HEK293T (cell line): ENCODE measurements around the gene SAMD11.

Source experiments
- ARNT ChIP-seq: fragments of 450-650 bp; IDR thresholded peaks from 2 replicates; pipeline ENCODE4 v1.6.1; 2017; ENCODE audit warnings: mild to moderate bottlenecking
- BHLHE40 ChIP-seq: fragments of 450-650 bp; IDR thresholded peaks from 2 replicates; pipeline ENCODE4 v1.6.1; 2016; ENCODE audit warnings: mild to moderate bottlenecking, moderate library complexity, borderline replicate concordance
- FOXA1 ChIP-seq: fragments of 450-650 bp; IDR thresholded peaks from 2 replicates; pipeline ENCODE4 v1.6.1; 2016; ENCODE audit warnings: mild to moderate bottlenecking
- FOXM1 ChIP-seq: fragments of 450-650 bp; IDR thresholded peaks from 2 replicates; pipeline ENCODE4 v1.6.1; 2017; ENCODE audit warnings: mild to moderate bottlenecking, borderline replicate concordance
- LEF1 ChIP-seq: fragments of 450-650 bp; IDR thresholded peaks from 2 replicates; pipeline ENCODE4 v1.6.1; 2017; ENCODE audit warnings: mild to moderate bottlenecking, borderline replicate concordance
- SUZ12 ChIP-seq: fragments of 450-650 bp; IDR thresholded peaks from 2 replicates; pipeline ENCODE4 v1.6.1; 2016; ENCODE audit warnings: mild to moderate bottlenecking
- ZNF384 ChIP-seq: fragments of 450-650 bp; IDR thresholded peaks from 2 replicates; pipeline ENCODE4 v1.6.1; 2016

DNA sequence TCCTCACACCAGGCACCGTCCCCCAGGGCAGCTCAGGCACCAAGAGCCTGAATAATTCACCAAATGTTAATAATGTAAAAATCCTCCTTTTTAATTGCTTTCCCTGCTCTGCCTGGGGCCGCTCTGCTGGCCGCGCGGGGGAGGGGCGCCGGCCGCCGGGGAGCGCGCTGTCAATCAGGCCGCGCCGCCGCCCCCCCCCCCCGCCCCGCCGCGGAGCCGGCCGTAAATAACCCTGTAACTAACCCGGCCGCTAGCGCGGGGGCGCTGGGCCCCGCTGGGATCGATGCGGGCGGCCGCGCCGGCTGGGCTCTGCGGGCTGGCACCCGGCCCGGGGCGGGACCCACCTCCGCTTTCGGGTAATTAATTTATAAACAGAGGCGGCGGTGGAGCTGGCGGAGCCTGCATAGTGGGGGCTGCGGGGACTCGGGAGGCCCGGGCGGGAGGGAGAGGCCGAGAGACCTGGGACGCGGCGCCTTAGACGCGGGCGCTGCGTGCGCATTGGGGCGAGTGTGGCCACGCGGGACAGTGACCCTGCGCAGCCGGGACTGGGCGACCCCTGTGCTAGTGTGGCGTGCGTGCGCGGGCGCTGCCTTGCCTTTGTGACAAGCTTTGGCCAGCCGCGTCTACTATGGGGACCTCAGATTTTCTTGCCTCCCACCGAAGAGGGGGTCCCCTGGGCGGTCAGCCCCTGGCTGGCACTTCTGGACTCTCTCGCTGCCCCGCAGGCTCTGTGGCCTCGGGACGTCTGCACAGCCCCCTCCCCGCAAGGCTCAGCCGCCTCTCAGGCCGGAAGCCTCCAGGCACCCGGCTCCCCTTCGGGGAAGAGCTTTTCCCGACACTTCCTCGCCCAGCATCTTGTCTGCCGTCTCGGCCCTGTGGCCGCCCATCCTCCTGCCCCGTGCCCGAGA, 16.6 kb downstream of the SAMD11 start:
- TF ChIP-seq FOXA1 (no peak), FOXM1 (peak; percentile 88), ZNF384 (no peak), LEF1 (no peak), SUZ12 (no peak), ARNT (peak; percentile 59; the same call in 1 of the 2 replicates), BHLHE40 (no peak)
